ENCODE results near the gene CCDC197.

CCDC197 gene

DNA sequence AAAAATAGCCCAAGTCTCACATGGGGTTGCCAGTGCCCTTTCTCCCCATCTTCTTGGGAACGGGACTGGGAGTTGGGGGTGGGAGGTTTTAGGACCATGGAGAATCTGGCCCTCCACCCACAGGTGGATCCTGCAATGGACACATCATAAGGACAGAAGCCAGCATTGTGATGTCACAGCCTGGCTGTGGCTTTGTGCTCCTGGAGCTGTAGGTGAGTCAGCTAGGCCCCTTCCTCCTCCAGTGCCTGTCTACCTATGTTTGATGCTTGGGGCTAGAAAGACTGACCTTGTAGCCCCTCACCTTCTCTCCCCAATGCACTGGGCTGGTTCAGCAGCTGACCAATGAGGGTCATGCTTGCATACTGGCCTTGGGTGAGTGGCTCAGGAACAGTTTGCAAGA, at the start of gene CCDC197:
TSS of gene CCDC197 (plus strand) at position 220 of the 400 bp plus-strand sequence. CDS start 831 bp downstream, outside the sequence.
- TF ChIP-seq ZFX (IDR thresholded peaks at IDR 0.05), result no peak
- TF ChIP-seq, protein P1, sequence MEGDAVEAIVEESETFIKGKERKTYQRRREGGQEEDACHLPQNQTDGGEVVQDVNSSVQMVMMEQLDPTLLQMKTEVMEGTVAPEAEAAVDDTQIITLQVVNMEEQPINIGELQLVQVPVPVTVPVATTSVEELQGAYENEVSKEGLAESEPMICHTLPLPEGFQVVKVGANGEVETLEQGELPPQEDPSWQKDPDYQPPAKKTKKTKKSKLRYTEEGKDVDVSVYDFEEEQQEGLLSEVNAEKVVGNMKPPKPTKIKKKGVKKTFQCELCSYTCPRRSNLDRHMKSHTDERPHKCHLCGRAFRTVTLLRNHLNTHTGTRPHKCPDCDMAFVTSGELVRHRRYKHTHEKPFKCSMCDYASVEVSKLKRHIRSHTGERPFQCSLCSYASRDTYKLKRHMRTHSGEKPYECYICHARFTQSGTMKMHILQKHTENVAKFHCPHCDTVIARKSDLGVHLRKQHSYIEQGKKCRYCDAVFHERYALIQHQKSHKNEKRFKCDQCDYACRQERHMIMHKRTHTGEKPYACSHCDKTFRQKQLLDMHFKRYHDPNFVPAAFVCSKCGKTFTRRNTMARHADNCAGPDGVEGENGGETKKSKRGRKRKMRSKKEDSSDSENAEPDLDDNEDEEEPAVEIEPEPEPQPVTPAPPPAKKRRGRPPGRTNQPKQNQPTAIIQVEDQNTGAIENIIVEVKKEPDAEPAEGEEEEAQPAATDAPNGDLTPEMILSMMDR (conservative IDR thresholded peaks at IDR 0.05), result no peak

DNA sequence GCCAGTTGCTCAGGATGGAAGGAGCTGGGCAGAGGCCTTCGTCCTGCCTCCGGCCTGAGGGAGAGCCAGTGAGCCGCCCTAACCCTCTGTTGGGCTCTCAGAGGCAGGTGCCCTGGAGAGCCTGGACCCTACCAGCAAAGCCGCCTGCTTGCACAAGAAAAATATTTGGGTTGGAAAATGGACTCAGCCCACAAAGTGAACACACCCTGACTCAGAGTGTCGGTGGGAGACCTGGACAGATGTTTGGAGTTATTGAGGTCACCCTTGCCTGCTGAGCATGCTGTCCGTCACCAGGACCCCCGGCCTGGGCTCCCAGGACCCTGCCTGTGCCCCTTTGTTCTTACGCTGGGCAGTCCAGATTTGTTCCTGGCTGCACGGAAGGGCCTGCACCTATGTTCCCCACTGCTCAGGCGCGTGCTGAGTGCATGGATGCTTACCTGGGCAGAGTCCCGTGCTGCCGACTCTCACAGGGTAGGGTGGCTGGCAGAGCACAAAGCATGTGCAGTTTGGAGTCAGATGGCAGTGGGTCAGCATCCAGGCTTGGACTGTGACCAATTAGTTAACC, 47.5 kb upstream of the CCDC197 start:
- TF ChIP-seq, protein P1 (conservative IDR thresholded peaks at IDR 0.05), result no peak
- TF ChIP-seq ZFX (IDR thresholded peaks at IDR 0.05), result no peak
- no peak overlapping the region for H3K27ac ChIP-seq

More for the DNA sequence above, at the start of gene CCDC197:
- H3K27ac ChIP-seq, result no peak within 1 kb of the TSS

DNA sequence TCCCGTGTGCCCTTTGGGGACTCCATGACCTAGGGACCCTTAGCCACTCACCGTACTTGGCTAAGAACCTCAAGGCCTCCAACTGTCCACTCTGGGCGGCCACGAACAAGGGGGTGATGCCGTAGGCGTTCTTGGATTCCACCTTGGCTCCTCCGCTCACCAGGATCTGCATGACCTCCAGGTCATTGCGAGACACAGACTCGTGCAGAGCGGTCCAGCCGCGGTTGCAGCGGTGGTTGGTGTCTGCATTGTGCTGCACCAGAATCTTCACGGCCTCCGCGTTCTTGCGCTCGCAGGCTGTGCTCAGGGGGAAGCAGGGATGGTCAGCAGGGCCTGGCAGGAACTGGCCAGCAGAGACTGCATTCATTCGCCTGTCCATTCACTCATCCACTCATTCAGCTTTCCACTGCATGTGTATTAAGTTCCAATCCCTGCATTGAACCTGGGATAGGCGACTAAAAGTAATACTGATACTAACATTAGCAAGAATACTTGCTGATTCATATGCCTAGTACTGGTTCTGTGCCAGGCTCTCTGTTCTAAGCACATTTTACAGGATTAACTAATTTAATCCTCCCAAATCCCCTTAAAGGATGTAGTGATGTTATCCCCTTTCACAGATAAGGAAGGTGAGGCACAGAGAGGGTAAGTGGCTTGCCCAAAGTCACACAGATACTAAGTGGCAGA, 46.0 kb upstream of the CCDC197 start:
- H3K27ac ChIP-seq, result no peak overlapping the region
- TF ChIP-seq ZFX (IDR thresholded peaks at IDR 0.05), result no peak
- TF ChIP-seq, protein P1 (conservative IDR thresholded peaks at IDR 0.05), result no peak

DNA sequence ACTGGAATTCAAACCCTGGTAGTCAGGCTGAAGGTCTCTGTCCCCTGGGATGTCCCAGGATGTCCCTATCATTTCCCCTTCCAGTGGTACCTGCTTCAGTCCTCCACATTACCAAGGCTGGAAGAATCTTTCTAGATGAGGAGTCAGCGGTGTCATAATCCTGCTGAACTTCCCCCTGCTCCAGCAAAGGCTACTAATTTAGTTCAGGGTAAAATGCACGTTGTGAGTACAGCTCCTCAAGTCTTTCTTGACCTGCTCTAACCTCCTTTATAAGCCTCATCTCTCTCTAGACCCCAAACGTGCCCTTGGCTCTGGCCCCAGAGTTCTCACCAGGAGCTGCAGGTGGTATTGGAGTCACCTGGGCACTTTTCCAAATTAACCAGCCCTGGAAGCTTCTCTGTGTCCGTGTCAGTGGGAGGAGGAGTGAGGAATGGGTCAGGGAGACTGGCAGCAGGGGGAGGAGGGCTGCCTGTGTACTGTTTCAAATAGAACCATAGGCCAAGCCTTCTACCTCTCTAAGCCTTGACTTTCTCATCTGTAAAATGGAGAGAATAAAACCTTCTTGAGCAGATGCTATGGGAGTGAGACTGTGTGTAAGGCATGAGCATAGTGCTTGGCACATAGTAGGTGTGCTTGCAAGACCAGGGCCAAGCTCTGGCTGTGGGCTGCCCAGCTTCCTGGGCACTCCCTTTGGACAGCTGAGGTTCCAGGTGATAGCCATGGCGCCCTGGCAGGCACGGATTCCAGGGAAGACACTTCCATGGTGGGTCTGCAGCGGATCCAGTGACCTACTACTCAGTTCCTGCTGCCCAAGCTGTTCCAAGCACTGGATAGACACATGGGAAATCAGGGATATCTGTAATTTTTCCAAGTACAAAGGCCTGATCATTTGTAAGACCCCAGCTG, 45.2 kb upstream of the CCDC197 start:
- no peak overlapping the region for H3K27ac ChIP-seq
- no peak for TF ChIP-seq ZFX (IDR thresholded peaks at IDR 0.05)
- TF ChIP-seq, protein P1 (conservative IDR thresholded peaks at IDR 0.05), result no peak

DNA sequence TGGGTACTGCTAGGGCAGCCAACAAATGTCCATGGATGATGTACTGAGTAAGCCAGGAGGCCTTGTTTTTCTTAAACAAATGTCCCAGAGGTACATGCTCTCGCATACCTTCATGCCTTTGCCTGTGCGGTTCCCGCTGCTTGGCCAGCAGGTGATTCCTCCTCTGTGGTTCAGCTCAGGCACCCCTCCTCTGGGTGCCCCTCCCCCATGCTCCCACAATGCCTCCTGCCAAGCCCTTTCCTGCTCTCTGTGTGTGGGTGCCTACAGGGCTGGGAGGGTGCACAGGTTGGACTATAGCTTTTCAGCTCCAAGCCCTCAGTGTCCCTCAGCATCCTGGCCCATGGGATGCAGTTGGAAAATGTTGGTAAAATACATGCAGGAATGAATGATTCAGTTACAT, 44.3 kb upstream of the CCDC197 start:
- TF ChIP-seq ZFX (IDR thresholded peaks at IDR 0.05), result no peak
- TF ChIP-seq, protein P1 (conservative IDR thresholded peaks at IDR 0.05), result no peak
- no peak overlapping the region for H3K27ac ChIP-seq

DNA sequence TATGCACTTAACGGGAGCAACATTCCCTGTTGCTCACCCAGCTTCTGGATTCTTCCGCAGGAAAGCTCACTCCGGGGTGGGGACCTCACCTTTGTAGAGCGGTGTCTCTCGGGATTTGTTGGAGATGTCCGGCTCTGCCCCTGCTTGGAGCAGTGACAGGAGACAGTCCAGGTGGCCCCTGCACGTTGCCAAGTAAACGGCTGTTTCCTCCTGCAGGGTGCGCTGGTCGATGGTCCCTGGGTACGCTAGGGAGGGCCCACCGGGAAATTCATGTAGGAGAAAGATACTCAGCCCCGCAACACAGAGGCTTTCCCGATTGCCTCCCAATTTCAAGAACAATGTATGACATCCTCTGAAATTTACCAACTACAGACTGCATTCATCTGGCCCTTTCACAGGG, 43.8 kb upstream of the CCDC197 start:
- H3K27ac ChIP-seq, result no peak overlapping the region
- no peak for TF ChIP-seq ZFX (IDR thresholded peaks at IDR 0.05)
- TF ChIP-seq, protein P1 (conservative IDR thresholded peaks at IDR 0.05), result no peak

Data from C4-2B (cell line).